Head of caudate nucleus (tissue), 42 donors: ENCODE results near the gene C1orf50.
"Not testable (repeated sequence)": the region's sequence is repeated elsewhere in the genome, so short reads cannot be mapped to it uniquely, and the experiment has no call there.

Source experiments
- DNase-seq, 42 donors: peaks; one replicate each; pipeline versions ENCODE4 v3.0.0 to v3.0.0-alpha.2; 2020 to 2021; ENCODE audit warnings: mixed read lengths in 7 of 42
- intact Hi-C: fragments of 100-400 bp; cut with DNase I; formaldehyde crosslinking; loops from one replicate; pipeline ENCODE4 v1.15.0; 2022

C1orf50 gene

DNA sequence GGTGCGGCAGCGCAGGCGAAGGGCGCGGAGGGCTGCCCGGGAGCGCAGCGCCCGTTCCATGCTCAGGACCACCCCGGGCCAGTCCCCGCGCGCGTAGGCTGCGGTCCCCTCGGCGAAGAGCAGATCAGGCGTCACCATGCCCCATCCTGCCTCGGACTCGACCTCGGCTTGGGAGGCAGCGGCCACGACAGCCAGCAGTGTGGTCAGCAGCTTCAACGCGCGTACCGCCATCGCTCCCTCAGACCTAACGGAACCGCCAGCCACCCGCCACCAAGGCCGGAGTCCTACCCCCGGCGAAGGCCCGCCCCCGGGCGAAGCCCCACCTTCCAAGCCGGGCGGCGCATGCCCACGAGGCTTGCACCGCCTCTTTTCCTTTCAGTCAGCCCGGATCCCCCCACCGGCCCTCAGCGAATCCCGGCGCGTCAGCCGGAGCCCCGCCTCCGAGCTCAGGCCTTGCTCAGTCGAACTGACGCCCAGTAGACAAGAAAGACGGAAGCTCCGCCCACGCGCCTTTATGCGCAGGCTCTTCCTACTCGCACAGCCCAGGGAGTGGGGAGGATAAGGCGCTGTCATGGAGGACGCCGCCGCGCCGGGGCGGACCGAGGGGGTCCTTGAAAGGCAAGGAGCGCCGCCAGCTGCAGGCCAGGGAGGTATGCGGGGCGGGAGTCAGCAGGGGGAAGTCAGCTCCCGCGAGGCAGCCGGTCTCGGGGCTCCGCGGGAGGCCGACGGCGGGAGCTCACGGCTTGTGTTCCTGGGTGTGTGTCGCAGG is at the start of gene C1orf50, which contains the start of gene P3H1:
C1orf50 (plus strand) TSS at position 509 of the 769 bp plus-strand sequence; CDS start at position 572, 63 bp downstream.
P3H1 (minus strand) TSS at position 288 of the 769 bp plus-strand sequence; CDS start at position 231, 57 bp downstream.
- intact Hi-C loops: loop anchor here (5.0 to 10.0 kb wide), 3 partner anchors 50 to 85 kb away; partner anchors contain the start of genes ERMAP, SVBP, YBX1 and ZNF691
- DNase-seq: peak; percentile 99 to 100 (median 100)

DNA sequence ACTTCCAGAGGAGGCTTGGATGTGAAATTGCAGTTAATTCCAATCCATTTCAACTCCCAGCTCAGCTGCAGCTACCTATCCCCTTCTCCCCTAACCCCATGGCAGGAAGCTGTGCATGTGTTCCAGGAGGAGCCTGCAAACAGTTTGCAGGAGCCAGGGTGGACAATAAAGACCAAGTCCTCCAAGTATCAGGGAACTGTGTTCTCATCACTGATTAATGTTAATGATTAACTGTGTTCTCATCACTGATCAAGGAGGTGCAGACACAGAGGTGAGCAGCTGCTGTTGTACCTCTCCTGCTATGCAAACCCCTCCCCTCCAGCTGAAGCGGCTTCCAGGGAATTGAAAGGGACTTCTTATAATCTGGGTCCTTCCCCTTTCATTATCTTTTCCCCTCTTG is 46.2 kb upstream of the C1orf50 start:
- no peak for DNase-seq
- intact Hi-C loops: no loop called here

- intact Hi-C loops: no loop called here
- no peak for DNase-seq
These were observed 45.1 kb upstream of the C1orf50 start for GRCh38 chr1:42721926-42722325.

DNA sequence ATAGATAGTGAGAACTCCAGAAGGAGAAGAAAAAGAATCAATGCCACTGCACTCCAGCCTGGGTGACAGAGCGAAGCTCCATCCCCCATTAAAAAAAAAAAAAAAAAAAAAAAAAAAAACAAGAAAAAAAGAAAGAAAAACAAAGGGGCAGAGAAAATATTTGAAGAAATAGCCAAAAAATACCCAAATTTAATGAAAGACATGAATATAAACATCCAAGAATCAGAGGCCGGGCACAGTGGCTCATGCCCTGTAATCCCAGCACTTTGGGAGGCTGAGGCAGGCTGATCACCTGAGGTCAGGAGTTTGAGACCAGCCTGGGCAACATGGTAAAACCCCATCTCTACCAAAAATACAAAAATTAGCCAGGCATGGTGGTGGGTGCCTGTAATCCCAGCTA is 44.6 kb upstream of the C1orf50 start:
- DNase-seq, intact Hi-C loops: not testable (repeated sequence)

GRCh38 chr1:42723511-42723910 is 43.5 kb upstream of the C1orf50 start:
- intact Hi-C loops: no loop called here
- DNase-seq: peak in 1 of 42 donors; percentile 10

- intact Hi-C loops: not testable (repeated sequence)
- peak in 2 of 42 donors; percentile 8 to 17 for DNase-seq
These were observed 41.2 kb upstream of the C1orf50 start for GRCh38 chr1:42725820-42726219.

DNA sequence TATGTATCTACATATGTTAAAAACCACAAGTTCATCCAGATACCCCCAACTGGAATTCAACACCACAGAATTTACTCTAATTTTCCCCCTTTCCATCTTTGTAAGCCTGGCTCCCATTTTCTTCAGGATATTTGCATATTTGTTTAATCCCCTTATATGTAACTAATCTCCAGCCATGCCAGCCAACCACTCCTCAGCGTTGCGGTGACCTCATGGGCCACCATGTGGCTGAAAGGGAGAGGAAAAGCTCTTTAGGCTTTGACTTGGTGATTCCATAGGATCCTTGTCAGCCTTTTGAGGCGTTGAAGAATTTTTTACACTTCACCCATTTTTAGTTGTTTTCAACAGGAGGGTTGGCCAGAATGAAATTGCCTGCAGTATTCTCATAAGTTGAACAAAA is 37.0 kb upstream of the C1orf50 start:
- DNase-seq: peak in 1 of 42 donors; percentile 25
- intact Hi-C loops: no loop called here

DNA sequence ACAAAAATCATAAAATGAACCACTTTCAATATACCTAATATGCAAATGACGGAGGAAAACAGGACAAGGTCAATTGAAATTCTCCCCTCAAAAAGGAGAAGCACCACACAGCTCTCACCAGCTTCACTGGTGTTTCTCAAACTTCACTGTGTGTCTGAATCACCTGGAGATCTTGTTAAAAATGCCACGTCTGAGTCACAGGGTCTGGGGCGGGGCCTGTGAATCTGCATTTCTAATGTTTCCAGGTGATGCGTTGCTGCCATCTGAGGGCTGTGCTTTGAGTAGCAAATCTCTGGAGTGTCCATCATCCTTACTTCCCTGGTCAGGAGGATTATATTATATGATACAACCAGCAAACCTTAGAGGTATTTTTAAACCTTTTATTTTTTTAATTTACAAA is 36.1 kb upstream of the C1orf50 start:
- DNase-seq: peak in 2 of 42 donors; percentile 1 to 9
- intact Hi-C loops: no loop called here

DNA sequence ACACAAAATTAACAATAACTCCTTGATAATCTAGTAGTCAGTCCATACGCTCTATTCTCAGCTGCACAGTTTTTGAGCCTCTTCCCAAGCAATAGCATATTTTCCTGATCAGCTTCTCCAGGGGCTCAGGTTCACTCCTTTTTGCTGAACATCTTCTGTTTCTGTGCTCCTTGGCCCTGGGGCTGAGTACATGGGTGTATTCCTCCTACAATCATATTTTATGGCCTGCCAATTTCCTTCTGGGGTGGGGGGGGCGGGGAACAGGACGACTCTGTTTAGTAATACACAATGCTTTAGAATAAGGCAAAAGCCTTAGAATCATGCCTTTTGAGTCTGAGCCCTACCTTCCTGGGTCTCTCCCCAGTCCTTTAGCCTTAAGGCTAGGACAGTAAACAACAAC is 35.5 kb upstream of the C1orf50 start:
- peak in 2 of 42 donors; percentile 2 to 16 for DNase-seq
- intact Hi-C loops: no loop called here

DNA sequence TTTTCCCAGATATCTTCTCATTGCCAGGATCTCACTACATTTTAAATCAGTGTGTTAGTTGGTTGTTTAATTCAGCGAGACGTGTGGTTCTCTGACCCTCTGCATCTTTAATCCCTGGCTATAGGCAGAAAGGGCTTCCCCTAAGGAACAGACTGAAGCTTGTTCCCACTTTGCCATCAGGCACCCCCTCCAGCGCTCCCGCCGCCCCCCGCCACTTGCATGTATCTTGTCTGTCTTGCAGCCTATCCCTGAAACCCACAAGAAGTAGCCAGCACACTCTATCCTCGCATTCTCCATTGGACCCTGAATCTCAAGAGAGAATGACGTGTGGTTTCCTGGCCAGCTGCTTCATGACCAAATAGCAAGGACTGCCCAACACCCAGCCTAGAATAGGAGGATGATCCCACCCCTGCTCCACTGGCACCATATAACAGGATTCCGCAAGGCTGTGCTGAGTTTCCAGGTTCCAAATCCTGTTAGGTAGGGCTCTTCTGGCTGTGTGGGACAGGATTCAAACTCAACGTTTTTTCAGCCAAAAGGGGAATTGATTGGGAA is 34.8 kb upstream of the C1orf50 start:
- peak in 2 of 42 donors; percentile 19 to 21 for DNase-seq
- intact Hi-C loops: no loop called here

GRCh38 chr1:42733415-42734200 is 33.4 kb upstream of the C1orf50 start:
- intact Hi-C loops: no loop called here
- DNase-seq: peak in 3 of 42 donors; percentile 3 to 25 (median 23)

GRCh38 chr1:42734201-42735035 is 32.6 kb upstream of the C1orf50 start:
- DNase-seq: peak in 3 of 42 donors; percentile 1 to 13 (median 9)
- intact Hi-C loops: no loop called here

DNA sequence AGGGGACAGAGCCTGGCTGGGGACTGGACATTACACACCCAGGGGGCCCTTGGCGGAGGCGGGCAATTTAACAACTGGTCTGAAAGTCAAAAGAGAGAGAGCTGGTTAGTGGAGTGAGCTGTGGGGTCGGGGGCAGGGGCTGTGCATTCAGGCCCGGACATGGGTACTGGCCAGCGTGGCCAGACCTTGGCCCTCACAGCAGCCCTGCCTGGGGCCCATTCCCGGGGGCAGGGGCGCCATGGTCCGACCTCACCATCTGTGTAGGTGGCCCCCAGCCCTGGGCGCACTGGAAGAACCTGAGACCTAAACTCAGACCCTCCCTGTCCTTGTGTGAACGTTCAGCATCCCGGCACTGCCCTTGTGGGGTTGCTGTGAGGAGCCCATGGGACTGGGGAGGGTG is 32.0 kb upstream of the C1orf50 start:
- peak in 2 of 42 donors; percentile 0 to 23 for DNase-seq
- intact Hi-C loops: no loop called here

DNA sequence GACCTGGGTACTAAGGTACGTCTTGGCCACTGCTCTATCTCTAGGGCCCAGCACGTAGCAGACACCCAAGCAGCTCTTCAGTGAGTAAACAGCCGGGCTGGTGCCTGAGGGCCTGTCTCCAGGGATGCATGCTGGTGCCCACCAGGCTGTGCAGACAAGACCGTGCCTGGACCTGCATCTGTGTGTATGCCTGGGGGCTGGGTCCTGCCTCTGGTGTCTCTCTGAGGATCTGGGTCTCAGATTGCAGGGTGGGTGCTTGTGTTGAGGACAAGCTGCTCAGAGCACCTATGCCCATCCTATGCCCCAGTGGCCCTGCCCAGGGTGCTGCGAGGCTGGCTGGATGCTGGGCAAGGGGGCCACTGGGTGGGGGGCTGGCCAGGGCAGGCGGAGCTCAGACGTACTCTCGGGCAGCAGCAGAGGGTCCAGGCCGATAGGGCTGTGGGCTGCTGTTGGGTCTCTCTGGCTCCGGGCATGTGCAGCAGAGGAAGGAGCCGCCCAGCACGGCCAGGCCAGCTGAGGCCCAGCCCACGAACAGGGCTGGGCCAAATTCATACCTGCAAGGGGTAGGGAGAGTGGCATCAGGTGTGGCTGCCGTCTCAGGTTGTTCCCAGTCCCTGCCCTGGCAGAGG is 31.5 kb upstream of the C1orf50 start:
- intact Hi-C loops: no loop called here
- peak in 2 of 42 donors; percentile 6 to 26 for DNase-seq

DNA sequence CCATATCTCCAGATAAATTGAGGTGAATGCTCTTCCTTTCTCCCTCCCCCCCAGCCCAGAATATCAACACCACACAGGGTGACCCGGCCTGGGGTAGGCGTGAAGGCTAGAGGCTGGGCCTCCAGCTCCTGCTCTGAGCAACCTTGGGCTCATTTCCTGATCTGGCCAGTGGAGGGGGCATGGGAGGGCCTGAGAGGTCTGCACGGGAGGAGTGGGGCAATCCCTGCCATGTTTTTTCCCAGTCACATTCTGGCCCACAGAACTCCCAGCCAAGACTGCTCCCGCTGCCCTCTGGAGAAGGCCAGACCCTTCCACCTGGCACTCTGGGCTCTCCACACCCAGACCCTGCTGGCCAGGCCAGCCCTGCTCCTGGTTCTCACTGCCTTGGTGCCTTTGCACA is 30.9 kb upstream of the C1orf50 start:
- peak in 2 of 42 donors; percentile 2 to 25 for DNase-seq
- intact Hi-C loops: no loop called here

GRCh38 chr1:42736571-42737200 is 30.4 kb upstream of the C1orf50 start:
- DNase-seq: peak in 2 of 42 donors; percentile 3 to 21
- intact Hi-C loops: no loop called here

DNA sequence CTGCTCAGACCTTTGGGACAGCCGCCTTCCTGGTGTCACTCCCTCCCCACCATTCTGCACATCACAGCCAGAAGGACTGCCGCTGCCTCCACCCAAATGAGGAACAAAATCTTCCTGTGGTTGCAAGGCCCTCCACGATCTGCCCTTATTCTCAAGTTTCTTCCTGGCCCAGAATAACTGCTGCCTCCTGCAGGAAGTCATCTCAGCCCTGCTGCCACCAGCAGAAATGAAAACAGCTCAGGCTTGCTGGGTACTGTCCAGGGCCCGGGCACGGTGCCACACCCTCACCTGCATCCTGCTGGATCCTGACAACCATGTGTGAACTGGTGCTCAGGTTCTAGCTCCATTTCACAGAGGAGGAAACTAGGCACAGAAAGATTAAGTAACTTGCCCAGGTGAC is 29.8 kb upstream of the C1orf50 start:
- DNase-seq: peak in 17 of 42 donors; percentile 7 to 46 (median 21)
- intact Hi-C loops: no loop called here
